ENCODE measurements around the gene NR4A1. TPM values are rescaled to one million over a fixed set of nuclear protein-coding genes. Genes with fewer than 3 reads are reported as not detected.

NR4A1 gene
- total RNA-seq, 1 donor from 2014 or later, result 1.0 TPM

DNA sequence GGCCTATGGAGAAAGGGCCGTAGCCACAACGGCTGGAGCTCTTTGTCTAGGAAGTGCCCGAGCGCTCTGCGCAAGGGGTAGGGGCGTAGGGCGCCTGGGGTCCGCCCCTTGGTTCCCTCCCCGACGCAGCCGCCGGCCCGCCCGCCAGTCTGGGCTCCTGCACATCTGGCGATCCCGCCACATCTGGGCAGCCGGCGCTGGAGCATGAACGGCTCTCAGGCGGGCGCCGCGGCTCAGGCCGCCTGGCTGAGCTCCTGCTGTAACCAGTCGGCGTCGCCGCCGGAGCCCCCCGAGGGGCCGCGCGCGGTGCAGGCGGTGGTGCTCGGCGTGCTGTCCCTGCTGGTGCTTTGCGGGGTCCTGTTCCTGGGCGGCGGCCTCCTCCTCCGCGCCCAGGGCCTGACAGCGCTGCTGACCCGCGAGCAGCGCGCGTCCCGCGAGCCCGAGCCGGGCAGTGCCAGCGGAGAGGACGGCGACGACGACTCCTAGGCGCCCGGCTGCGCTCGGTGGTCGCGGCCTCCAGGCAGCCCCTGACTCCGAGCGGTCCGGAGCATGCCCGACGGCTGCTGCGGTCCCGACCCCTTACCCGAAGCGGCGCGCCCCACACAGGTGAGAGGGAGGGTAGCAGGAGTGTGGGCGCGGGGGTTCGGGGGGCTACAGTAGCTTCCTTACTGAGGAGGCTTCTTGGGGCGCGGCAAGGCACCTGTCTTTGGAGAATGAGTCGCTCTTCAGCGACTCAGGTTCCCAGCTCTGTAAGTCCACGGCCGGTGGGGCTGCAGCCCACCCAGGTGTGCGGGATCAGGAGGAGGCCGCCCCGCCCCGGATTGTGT, 28.5 kb downstream of the NR4A1 start, which contains the start of gene SMIM41:
Gene SMIM41, plus strand, starts transcription at position 129 of the 827 bp plus-strand sequence. Its CDS starts 76 bp downstream, at position 205.
- DNase-seq (ENCODE audit: low read depth), result no peak

DNA sequence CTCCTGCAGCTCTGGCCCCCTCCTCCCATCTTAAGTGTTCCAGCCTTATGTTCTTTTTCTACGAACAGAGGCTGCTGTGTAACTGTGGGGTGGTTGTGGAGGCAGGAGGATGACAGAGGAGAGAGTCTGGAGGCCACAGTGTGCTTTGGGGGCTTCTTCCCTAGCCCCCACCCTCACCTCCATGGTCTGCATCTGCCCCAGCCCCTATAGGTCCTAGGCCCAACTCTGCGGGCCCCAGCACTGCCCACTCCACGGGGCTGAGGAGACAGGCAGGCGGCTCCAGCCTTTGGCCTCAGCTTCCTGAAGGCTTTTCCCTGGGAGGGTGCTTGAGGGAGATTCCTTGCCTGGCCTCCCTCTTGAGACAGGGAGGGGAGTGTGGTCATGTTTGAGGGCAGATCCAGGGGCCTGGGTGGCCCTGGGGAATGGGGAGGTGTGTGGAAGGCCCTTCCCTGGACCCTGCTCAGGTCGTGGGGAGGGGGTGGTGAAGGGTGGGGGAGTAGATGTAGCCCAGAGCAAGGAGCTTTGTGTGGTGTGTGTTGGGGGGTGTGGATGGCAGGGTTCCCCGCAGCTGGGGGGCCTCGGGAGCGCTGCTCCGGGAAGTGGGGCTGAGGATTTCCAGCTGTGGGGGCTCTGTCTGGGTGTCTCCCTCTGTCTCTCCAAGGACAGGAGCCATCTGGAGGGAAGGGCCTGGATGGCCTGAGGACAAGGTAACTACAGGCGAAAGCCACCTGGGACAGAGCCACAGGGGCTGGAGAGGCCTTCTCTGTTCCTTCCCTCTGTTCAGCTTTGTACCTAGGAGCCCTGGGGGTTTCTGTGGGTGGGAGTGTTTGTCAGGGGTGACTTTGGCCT, 29.4 kb downstream of the NR4A1 start:
- DNase-seq (ENCODE audit: low read depth), result no peak

DNA sequence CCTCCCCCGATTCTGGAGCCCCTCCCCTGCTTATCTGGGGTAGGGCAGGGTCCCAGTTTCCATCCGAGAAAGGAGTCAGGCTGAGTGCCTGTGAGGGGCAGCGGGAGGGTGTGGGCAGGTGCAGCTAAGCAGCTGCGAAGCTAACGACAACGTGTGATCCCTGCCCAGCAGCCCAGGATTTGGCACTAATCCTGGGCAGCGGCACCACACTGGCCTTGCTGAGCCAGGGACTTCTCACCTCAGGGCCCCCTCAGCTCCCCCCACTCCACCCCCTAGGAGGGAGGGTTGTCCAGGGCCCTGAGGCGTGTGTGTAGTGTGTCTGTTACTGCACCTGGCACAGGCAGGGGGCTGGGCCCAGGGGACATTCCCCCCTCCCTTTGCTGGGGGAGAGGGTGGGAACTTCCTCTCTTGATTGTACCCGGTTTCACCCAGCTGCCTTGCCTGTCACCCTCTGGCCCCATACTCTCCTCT, 30.1 kb downstream of the NR4A1 start:
- no peak for DNase-seq (ENCODE audit: low read depth)

DNA sequence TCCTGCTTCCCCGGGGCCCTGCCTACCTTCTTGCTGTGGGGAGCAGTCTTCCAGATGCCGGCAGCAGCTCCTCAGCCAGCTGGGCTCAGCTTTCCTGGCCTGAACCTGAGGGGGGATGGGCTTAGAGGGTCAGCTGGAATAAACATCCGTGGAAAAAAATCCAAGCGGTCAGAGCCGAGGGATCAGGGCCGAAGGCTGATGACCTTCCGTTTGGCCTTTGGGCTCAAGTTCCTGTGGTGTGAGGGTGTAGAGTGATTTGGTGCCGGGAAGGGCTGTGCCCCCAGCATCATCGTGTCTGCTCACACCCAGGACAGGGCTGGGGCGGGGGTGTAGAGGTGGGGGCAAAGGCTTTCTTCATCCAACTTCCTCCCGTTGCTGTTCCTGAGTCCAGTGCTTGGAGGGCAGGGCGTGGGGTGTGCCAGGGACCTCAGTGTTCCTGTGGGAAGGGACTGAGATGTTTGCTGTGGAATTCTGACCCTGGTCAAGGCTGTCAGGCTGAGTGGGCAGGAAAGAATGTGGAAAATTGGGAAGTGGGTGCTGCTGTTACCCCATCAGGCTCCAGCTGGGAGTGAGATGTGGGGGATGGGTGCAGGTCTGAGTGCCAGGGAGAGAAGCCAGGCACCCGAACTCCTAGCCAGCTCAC, 30.9 kb downstream of the NR4A1 start:
- DNase-seq (ENCODE audit: low read depth), result no peak

DNA sequence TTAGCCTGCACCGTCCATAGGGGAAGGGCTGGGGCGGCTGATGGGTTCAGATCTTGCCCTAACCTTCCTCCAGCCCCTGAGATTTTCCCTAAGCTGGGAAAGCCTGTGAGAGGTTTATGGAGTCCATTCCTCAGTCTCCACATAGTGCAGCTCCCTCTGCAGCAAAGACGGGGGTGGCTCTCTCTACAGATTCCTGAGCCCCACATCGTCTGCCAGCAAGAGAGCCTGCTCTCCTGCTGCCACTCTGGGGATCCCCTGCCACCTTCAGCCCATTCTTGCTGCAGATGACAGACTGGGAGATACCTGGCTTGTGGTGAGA, 31.4 kb downstream of the NR4A1 start:
- no peak for DNase-seq (ENCODE audit: low read depth)

DNA sequence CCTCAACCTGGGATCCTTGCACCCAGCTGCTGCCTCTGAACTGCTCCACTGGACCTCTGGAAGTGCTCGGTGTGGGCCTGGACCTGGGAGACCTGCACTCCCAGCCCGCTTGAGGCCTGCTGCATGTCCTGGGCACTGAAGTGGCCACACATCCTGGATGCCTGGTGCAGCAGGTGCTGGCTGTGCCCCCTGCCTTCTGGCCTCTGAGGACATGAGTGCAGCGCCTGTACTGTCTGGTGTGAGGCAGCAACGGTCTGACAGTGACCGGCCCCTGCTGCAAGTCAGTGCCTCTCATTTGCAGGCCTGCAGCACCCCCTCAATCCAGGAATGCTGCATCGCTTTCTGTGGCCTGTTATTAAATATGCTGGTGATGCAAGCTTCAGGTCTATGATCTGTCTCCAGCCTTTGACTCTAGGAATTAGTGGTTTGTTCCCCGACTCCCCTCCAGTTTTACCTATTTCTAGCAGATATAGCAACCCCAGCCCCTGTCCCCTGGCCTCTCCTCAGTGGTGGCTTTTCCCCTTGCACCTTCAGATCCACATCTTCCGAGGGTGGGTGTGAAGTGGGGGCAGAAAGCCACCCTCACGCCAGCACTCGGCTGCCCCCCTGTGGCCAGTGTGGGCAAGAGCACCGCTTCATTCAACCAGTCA, 31.9 kb downstream of the NR4A1 start:
- DNase-seq (ENCODE audit: low read depth), result no peak

DNA sequence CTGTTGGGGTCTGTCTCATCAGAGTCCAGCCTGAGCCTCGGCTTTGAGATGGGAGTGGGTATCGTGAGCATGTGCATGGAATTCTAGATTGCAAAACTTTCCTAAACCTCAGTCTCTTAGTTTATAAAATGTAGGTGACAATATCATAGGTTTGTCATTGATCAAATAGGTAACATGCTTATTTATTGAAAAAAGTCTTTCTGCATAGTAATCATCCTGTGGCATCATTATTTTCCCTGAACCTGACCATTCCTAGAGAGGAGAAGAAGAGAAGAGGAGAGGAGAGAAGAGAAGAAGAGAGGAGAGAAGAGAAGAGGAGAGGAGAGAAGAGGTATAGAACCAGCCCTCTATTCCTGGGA, 32.4 kb downstream of the NR4A1 start:
- no peak for DNase-seq (ENCODE audit: low read depth)

DNA sequence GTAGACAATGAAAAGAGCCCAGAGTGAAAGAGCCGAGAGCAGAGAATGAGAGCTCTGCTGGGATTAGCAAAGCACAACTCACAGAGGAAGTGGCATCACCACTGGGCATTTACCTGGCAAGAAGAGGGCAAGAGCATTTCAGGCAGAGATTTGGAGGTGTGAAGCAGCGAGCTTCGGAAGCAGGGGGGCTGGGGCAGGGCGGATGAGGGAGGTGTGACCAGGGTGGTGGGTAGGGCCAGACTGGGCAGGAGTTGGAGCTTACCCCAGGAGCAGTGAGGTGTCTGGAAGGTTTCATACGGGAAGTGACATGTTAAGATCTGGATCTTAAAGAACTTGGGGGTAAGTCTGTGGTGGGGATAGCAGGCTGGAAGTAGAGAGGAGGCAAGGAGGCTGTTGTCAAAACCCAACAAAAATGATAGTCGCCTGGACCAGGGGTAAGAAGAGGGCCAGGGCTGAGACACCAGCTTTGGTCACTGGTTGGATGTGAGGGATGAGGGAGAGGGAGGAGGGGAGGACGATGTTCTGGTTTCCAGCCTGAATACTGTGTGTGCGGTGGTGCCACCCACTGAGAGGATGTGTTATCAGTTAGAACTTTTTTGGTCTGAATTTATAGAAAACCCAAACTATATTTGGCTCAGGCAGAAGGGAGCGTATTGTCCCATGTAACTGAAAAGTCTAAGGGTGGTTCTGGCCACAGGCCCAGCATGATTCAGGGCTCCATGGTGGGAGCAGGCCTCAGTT, 33.4 kb downstream of the NR4A1 start:
- DNase-seq (ENCODE audit: low read depth), result no peak

DNA sequence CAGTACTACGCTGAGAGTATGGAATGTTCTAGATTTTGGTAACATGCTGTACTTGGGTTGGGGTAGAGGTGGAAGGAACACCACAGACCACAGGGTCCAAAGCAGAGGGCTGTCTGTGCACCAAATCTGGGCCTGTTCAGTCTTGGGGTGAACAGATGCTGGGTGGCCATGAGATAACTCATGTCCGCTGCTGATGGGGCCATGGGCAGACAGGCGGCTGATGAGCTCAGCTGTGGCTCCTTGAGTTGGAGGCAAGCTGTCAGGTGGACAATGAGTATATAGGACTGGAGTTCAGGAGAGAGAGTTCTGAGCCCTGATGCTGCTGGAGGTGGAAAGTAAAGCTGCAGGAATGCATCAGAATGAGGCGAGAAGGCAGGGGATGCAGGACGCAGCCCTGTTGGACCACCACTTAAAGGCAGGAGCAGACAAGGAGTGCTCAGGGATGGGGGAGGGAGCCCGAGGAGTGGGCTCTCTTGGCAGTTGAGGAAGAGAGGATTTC, 34.5 kb downstream of the NR4A1 start:
- no peak for DNase-seq (ENCODE audit: low read depth)

DNA sequence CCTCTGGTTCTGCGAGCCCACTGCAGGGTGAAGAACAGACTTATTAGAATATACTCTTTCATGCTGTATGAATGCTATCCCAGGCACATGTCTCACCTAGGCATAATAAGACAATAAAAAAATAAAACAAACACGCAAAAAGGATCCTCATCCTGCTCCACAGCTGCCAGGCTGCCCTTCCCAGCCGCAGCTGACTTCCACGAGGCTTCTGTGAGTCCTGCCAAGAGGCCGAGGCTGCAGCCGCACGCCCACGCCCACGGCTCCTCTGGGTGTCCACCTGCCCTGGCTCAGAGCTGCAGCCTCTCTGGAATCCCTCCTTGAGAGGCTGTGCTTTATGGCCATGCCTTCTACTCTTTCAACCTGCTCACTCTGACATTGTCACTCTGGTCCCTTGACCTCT, 35.1 kb downstream of the NR4A1 start:
- DNase-seq (ENCODE audit: low read depth), result no peak

DNA sequence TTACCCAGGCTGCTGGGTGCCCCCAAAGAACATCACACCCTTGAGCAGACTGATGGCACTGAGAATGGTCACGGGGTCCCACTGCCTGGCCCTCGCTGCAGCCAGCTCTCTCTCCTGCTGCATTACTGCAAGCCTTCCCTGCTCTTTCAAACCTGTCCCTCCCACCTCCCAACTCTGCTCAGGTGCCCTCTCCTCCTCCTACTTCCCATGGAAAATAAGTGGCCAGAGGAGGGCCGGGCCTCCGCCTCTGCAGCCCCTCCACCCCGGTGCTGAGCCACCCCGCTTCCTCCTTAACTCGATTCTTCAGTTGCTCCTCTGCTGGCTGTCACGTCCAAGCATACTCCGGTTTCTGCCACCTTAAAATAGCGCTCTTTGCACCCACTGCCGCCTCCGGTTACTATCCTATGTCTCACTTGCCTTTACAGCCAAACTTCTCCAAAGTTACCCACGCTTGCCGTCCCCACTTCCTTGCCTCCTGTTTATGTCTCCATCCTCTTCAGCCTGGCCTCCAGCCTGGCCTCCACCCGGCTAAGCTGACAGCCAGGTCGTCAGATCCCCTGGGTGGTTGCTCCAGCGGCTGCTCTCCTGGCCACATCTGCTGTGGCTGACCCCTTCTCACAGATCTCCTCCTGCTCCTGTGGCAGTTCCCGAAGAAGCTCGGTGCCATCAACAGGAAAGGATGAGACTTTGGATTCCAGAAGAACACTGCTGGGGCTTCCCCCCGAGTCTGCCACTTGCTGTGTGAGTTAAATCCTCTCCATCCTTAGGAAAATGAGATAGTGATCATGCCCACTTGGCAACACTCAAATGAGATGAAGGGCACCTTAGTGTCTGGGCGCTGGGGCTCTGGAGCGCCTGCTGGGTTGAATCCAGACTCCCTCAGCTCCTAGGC, 35.9 kb downstream of the NR4A1 start:
- no peak for DNase-seq (ENCODE audit: low read depth)

DNA sequence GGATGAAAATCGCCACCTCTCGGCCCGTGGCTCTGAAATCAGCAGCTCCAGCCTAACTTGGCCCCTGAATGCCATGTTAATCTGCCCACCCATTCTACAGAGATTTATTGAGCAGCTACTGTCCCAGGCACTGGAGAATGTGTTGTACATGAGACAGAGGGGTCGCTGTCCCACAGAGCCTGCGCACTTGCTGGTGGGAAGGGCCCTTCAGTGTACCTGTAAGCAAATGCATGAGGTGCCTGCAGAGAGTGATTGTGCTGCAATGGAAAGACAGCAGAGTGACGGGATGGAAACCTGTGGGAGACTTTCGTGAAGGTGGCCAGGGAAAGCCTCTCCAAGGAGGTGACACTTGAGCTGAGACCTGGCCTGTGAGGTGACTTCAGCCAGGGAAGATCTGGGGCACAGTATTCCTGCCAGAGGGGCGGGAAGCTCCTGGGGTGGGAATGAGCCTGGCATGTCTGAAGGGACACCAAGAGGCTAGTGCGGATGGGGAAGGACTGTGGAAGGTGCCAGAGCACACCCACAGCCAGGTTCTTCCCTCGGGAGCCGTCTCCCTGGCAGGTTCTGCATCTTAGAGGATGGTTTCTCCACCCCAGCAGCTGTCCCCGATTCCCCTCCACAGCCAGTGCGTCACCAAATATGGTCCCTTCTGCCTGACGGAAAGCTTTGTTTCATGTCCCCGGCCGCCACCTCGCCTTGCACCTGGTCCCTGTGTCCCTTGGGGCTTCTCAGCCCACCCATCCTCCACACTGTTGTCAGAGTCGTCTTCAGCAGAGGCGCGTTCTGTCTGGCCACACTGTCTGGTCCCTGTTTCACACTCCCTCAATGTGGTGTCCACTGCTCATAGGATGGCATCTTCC, 36.9 kb downstream of the NR4A1 start:
- no peak for DNase-seq (ENCODE audit: low read depth)

DNA sequence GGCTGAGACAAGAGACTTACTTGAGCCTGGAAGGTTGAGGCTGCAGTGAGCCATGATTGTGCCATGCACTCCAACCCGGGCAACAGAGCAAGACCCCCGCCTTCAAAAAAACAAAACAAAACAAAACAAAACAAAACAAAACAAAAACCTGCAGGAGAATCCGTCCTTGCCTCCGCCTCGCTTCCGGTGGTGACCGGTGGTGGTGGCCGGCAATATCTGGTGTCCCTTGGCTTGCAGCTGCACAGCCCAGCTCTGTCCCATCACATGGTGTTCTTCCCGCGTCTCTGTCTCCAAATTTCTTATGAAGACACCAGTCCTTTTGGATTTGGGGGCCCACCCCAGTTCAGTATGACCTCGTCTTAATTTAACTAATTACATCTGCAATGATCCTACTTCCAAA, 38.2 kb downstream of the NR4A1 start:
- DNase-seq (ENCODE audit: low read depth), result no peak

DNA sequence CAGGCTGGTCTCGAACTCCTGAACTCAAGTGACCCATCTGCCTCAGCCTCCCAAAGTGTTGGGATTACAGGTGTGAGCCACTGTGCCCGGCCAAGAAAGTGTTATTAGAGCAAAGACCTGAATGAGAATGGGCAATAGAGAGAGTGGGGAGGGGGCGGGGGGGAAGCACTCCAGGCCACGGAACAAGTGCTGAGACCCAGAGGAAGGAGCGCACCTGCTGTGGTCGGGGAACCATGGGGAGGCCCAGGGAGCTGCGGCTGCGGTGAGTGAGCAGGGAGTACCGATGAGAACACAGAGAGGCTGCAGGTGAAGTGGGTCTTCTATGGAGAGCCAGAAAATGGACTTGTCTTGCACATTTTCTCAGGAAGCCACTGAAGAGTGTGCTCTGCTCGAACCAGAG, 39.0 kb downstream of the NR4A1 start:
- no peak for DNase-seq (ENCODE audit: low read depth)

DNA sequence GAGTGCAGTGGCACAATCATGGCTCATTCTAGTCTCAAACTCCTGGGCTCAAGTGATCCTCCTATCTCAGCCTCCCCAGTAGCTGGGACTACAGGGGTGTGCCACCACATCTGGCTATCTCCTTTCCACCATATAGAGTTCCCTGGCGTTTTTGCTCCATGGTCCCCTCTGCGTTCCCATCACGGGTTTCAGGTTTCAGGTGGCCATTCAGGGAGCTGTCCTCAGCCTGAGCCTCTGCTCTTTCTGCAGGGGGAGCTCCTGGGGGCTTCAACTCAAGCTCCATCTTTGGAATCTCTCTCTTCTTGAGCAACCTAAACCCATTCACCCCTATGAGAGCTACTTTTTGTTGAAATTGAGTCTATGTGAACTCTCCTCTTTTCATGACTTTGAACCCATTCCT, 39.8 kb downstream of the NR4A1 start:
- no peak for DNase-seq (ENCODE audit: low read depth)

DNA sequence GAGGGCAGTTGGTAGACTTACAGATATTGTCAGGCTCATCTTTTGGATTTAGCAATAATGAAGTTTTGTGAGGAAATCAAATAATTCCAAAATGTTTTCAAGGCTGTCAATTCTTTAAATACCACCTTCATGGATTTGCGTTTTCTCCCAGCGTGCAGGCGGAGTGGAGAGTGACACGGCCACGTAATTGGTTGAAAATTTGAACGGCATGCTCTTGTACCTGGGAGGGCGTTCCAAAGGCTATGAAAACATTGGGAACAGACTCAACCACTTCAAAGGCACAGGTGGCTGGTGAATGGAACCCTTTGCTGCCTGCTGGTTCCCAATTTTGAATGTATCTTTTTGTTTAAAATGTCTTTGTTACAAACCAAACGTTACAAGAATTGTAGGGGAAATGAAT, 40.6 kb downstream of the NR4A1 start:
- no peak for DNase-seq (ENCODE audit: low read depth)

DNA sequence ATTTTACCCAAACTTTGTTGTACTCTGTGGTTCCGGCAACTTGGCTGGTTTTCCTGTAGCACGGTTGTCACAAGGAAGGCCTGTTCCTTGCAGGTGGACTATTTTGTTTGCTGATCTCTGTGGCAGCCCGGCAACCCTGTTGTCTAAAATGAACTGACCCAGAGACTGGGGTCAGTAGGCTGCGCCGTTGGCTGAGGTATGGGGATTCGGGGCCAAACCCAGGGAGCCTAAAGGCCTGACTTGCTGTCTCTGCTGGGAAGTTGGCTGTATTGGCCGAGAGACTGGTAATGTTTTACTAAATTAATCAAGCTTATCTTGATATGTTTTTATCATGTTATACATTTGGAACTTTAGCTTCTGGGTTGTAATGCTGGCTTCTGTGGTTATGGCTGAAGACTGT, 42.1 kb downstream of the NR4A1 start:
- DNase-seq (ENCODE audit: low read depth), result peak; percentile 41

DNA sequence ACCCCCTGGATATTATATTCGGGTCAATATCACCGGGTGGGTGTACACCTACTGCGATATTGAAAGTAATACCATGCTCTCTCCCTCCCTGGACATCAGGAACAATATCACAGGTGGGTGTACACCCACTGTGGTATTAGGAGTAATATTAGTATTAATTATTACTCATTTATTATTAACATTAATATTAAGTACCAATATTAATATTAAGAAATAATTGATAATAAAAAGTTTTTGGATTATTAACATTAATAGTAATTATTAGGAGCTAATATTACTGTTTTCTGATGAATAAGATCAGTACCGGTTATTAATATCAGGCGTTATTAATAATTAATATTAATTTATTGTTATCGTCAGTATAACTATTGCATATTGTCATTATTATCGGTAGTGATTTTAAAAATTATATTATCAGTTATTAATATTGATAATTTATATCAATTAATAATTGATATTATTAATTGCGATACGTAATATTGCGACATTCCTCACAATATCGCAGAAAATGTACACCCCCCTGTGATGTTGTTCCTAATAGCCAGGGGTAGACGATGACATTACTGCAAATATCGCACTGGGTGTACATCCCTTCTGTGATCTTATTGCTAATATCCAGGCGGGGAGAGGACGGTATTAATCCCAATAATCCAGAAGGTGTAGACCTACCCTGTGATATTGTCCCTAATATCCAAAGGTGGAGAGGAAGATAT, 45.2 kb downstream of the NR4A1 start:
- no peak for DNase-seq (ENCODE audit: low read depth)

Measured in renal cortical epithelial cell (primary cell).